Measurements from ENCODE around the gene TMEM182.

The TMEM182 gene

DNA sequence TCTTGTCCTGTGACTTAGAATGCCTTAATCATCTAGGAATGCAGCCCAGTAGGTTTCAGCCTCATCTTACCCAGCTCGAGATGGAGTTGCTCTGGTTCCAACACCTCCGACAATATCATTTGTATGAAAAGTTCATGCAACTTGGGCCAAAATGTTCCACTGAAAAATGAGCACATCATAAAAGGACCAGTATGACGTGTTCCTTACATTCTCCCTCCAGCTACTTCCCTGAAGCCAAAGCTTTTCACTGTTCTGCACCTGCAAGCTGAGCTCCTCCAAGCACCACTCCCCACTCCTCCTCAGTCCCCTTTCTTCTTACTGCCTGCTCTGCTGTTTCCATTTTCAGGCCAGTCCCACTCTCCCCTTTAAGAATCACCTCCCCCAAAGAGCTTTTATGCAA lies 23.1 kb downstream of the TMEM182 start:
- Histone ChIP-seq H3K4me3 (ENCODE audit: low read depth, low read length) (no peak overlapping the region), H3K27ac (ENCODE audit: extremely low read depth, low read depth, low read length) (no peak overlapping the region), H3K4me1 (ENCODE audit: control insufficient read depth, insufficient read depth, low read length) (no peaks in the 10 kb centered on the region), H3K9me3 (ENCODE audit: control insufficient read depth, insufficient read depth, low read depth, low read length) (no peaks in the 10 kb centered on the region), H3K36me3 (ENCODE audit: control insufficient read depth in 2 of 2, insufficient read depth in 1 of 2, low read length in 2 of 2) (no peaks in the 10 kb centered on the region)
- TF ChIP-seq ZNF133 (tag by site-specific recombination; IDR thresholded peaks at IDR 0.05) = no peak
- TF ChIP-seq, protein P1, sequence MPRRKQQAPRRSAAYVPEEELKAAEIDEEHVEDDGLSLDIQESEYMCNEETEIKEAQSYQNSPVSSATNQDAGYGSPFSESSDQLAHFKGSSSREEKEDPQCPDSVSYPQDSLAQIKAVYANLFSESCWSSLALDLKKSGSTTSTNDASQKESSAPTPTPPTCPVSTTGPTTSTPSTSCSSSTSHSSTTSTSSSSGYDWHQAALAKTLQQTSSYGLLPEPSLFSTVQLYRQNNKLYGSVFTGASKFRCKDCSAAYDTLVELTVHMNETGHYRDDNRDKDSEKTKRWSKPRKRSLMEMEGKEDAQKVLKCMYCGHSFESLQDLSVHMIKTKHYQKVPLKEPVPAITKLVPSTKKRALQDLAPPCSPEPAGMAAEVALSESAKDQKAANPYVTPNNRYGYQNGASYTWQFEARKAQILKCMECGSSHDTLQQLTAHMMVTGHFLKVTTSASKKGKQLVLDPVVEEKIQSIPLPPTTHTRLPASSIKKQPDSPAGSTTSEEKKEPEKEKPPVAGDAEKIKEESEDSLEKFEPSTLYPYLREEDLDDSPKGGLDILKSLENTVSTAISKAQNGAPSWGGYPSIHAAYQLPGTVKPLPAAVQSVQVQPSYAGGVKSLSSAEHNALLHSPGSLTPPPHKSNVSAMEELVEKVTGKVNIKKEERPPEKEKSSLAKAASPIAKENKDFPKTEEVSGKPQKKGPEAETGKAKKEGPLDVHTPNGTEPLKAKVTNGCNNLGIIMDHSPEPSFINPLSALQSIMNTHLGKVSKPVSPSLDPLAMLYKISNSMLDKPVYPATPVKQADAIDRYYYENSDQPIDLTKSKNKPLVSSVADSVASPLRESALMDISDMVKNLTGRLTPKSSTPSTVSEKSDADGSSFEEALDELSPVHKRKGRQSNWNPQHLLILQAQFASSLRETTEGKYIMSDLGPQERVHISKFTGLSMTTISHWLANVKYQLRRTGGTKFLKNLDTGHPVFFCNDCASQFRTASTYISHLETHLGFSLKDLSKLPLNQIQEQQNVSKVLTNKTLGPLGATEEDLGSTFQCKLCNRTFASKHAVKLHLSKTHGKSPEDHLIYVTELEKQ (tag by site-specific recombination; IDR thresholded peaks at IDR 0.05; ENCODE audit: borderline replicate concordance) = no peak
- TF ChIP-seq ZFP69B (tag by site-specific recombination; IDR thresholded peaks at IDR 0.05) = no peak
- no peak for TF ChIP-seq KLF17 (tag by site-specific recombination; IDR thresholded peaks at IDR 0.05)
- TF ChIP-seq, protein P2, sequence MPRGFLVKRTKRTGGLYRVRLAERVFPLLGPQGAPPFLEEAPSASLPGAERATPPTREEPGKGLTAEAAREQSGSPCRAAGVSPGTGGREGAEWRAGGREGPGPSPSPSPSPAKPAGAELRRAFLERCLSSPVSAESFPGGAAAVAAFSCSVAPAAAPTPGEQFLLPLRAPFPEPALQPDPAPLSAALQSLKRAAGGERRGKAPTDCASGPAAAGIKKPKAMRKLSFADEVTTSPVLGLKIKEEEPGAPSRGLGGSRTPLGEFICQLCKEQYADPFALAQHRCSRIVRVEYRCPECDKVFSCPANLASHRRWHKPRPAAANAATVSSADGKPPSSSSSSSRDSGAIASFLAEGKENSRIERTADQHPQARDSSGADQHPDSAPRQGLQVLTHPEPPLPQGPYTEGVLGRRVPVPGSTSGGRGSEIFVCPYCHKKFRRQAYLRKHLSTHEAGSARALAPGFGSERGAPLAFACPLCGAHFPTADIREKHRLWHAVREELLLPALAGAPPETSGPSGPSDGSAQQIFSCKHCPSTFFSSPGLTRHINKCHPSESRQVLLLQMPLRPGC (tag by site-specific recombination; IDR thresholded peaks at IDR 0.05) = no peak
- TF ChIP-seq ZNF629 (tag by site-specific recombination; IDR thresholded peaks at IDR 0.05) = no peak
- TF ChIP-seq ZNF510 (tag by site-specific recombination; IDR thresholded peaks at IDR 0.05; ENCODE audit: insufficient replicate concordance) = no peak
- TF ChIP-seq ZNF558 (tag by site-specific recombination; IDR thresholded peaks at IDR 0.05) = no peak
- TF ChIP-seq, protein P3, sequence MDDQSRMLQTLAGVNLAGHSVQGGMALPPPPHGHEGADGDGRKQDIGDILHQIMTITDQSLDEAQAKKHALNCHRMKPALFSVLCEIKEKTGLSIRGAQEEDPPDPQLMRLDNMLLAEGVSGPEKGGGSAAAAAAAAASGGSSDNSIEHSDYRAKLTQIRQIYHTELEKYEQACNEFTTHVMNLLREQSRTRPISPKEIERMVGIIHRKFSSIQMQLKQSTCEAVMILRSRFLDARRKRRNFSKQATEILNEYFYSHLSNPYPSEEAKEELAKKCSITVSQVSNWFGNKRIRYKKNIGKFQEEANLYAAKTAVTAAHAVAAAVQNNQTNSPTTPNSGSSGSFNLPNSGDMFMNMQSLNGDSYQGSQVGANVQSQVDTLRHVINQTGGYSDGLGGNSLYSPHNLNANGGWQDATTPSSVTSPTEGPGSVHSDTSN (CRISPR knock-in tag; IDR thresholded peaks at IDR 0.05) = no peak
- no peak for TF ChIP-seq ZNF18 (tag by site-specific recombination; IDR thresholded peaks at IDR 0.05)
- TF ChIP-seq ZNF555 (tag by site-specific recombination; conservative IDR thresholded peaks at IDR 0.05) = no peak
- no peak for TF ChIP-seq ZNF324 (tag by site-specific recombination; IDR thresholded peaks at IDR 0.05)
- TF ChIP-seq PRDM2 (tag by site-specific recombination; IDR thresholded peaks at IDR 0.05; ENCODE audit: borderline replicate concordance) = no peak
- TF ChIP-seq ZNF548 (tag by site-specific recombination; IDR thresholded peaks at IDR 0.05) = no peak
- TF ChIP-seq ZNF610 (tag by site-specific recombination; IDR thresholded peaks at IDR 0.05; ENCODE audit: borderline replicate concordance) = no peak
- no peak for TF ChIP-seq ZNF449 (tag by site-specific recombination; IDR thresholded peaks at IDR 0.05)
- POLR2A ChIA-PET = no interaction called here
- CTCF ChIA-PET = interaction anchor here (1.4 kb wide), 1 partner anchor 31 kb away, joined by 6 read pairs; no protein-coding TSS in a partner anchor

All from HEK293 (cell line).